Astrocyte (in vitro differentiated cells and primary cell): ENCODE data around the gene TM2D1.

Experiments
- CTCF ChIP-seq: IDR thresholded peaks from 2 replicates; pipeline ENCODE4 v1.5.1; 2011; ENCODE audit warnings: low read depth, mild to moderate bottlenecking, inconsistent platforms, low read length, moderate library complexity; ENCODE audit not compliant: insufficient read depth
- EZH2 ChIP-seq: IDR thresholded peaks from 2 replicates; pipeline ENCODE4 v1.6.1; 2012; ENCODE audit warnings: mild to moderate bottlenecking, low read length, inconsistent platforms; ENCODE audit not compliant: insufficient read depth

DNA sequence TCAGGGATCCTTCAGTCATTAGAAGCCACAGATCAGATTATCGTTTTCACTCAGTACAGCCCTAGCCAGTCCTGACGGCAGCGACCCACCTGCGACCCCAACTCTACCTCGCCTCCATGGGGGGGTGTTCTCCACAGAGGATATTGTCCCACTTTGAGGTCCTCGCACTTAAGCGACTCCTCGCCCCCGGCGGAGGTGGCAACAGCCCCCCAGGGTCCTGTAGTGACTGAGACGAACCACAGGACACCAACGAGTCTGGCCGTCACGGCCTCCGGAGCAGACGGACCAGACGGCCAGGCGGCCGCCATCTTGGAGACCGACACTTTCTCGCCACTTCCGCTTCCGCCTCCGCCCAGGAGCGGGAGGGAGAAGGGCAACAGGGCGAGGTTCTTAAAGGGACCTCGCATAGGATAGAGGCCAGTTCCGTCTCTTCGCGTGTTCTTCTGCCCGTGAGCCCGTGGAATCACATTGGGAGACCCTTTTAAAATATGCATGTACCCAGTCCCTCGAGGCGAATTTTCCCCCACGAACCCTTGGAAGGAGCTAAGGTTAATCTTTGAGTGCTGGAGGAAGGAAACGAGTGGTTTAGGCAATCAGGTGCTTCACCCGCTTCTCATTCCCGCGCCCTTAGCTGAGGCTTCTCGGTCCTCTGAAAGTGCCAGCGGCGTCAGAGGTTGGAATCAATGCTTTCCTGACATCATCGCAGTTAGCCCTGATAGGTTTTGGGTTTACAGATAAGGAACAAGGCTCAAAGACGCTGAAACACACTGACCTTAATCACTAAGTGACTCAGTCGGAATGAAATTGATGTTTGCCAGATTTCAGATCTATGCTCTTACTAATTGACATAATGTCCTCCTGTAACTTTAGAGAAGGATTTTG lies at the start of gene TM2D1:
- TF ChIP-seq CTCF: no peak
- no peak for TF ChIP-seq EZH2
